Astrocyte (in vitro differentiated cells and primary cell): ENCODE data around the gene SLC29A3.

Source experiments
- CTCF ChIP-seq: IDR thresholded peaks from 2 replicates; pipeline ENCODE4 v1.5.1; 2011; ENCODE audit warnings: low read depth, mild to moderate bottlenecking, inconsistent platforms, low read length, moderate library complexity; ENCODE audit not compliant: insufficient read depth
- EZH2 ChIP-seq: IDR thresholded peaks from 2 replicates; pipeline ENCODE4 v1.6.1; 2012; ENCODE audit warnings: mild to moderate bottlenecking, low read length, inconsistent platforms; ENCODE audit not compliant: insufficient read depth

GRCh38 chr10:71306979-71307378 is 12.1 kb upstream of the SLC29A3 start:
- TF ChIP-seq CTCF: no peak
- no peak for TF ChIP-seq EZH2
